HAP-1 (cell line): Measurements from ENCODE around the gene RSPO3.

Source experiments
- DNase-seq, 2 experiments: peaks; one replicate each; pipeline ENCODE4 v3.0.0-alpha.2; 2016 to 2020; ENCODE audit warnings: low spot score in 2 of 2
- H3K27me3 ChIP-seq: fragments of 250-450 bp; sonication (Bioruptor Pico); 2 replicates; pipeline ENCODE4 v1.5.1; 2020; ENCODE audit warnings: low read depth, mild to moderate bottlenecking, moderate library complexity
- H3K36me3 ChIP-seq: fragments of 250-450 bp; sonication (Bioruptor Pico); replicated peaks from 2 replicates; pipeline ENCODE4 v1.5.1; 2020; ENCODE audit warnings: mild to moderate bottlenecking
- H3K4me1 ChIP-seq: fragments of 250-450 bp; sonication (Bioruptor Pico); 2 replicates; pipeline ENCODE4 v1.5.1; 2020; ENCODE audit warnings: mild to moderate bottlenecking
- H3K4me3 ChIP-seq: fragments of 250-450 bp; sonication (Bioruptor Pico); 2 replicates; pipeline ENCODE4 v1.5.1; 2020; ENCODE audit warnings: mild to moderate bottlenecking, moderate library complexity
- H3K9me3 ChIP-seq: fragments of 250-450 bp; sonication (Bioruptor Pico); 2 replicates; pipeline ENCODE4 v1.5.1; 2020; ENCODE audit warnings: mild to moderate bottlenecking, moderate library complexity
- in situ Hi-C: fragments of 300-500 bp; cut with MboI; formaldehyde crosslinking; loops from 3 replicates; pipeline ENCODE4 v1.14.3; 2020; ENCODE audit warnings: low sequenced_read_pairs, inconsistent platforms, mixed read lengths

The RSPO3 gene

GRCh38 chr6:127146932-127147331, 28.5 kb downstream of the RSPO3 start:
- Histone ChIP-seq H3K36me3 (no peaks in the 10 kb centered on the region), H3K27me3 (no peaks in the 10 kb centered on the region), H3K4me1 (no peaks in the 10 kb centered on the region), H3K4me3 (no peak overlapping the region), H3K9me3 (no peaks in the 10 kb centered on the region)
- no peak for DNase-seq
- in situ Hi-C loops = no loop called here

- no peak for DNase-seq
- Histone ChIP-seq H3K36me3 (no peaks in the 10 kb centered on the region), H3K4me3 (no peak overlapping the region), H3K9me3 (no peaks in the 10 kb centered on the region), H3K4me1 (no peaks in the 10 kb centered on the region), H3K27me3 (no peaks in the 10 kb centered on the region)
- in situ Hi-C loops = no loop called here
These were observed 29.1 kb downstream of the RSPO3 start for GRCh38 chr6:127147534-127147933.

GRCh38 chr6:127148511-127148910, 30.0 kb downstream of the RSPO3 start:
- in situ Hi-C loops = no loop called here
- Histone ChIP-seq H3K4me1 (no peaks in the 10 kb centered on the region), H3K4me3 (no peak overlapping the region), H3K27me3 (peaks cover 4% of the 10 kb centered on the region; the same call in 1 of the 2 replicates), H3K9me3 (no peaks in the 10 kb centered on the region), H3K36me3 (no peaks in the 10 kb centered on the region)
- DNase-seq = no peak

- in situ Hi-C loops = no loop called here
- no peak for DNase-seq
- no peaks in the 10 kb centered on the region for H3K9me3 ChIP-seq
- no peaks in the 10 kb centered on the region for H3K4me1 ChIP-seq
- H3K36me3 ChIP-seq = no peaks in the 10 kb centered on the region
- peaks cover 4% of the 10 kb centered on the region; the same call in 1 of the 2 replicates for H3K27me3 ChIP-seq
- H3K4me3 ChIP-seq = no peak overlapping the region
These were observed 36.0 kb downstream of the RSPO3 start for GRCh38 chr6:127154509-127154908.

GRCh38 chr6:127160484-127160883, 42.0 kb downstream of the RSPO3 start:
- Histone ChIP-seq H3K4me3 (no peak overlapping the region), H3K36me3 (no peaks in the 10 kb centered on the region), H3K27me3 (no peaks in the 10 kb centered on the region), H3K9me3 (no peaks in the 10 kb centered on the region), H3K4me1 (peaks cover 39% of the 10 kb centered on the region)
- in situ Hi-C loops = no loop called here
- DNase-seq = no peak

- in situ Hi-C loops = no loop called here
These were observed 44.4 kb downstream of the RSPO3 start for GRCh38 chr6:127162836-127163235.

GRCh38 chr6:127164036-127164435, 45.6 kb downstream of the RSPO3 start:
- no peak for DNase-seq
- Histone ChIP-seq H3K9me3 (no peaks in the 10 kb centered on the region), H3K4me1 (peaks cover 43% of the 10 kb centered on the region), H3K4me3 (no peak overlapping the region), H3K36me3 (no peaks in the 10 kb centered on the region), H3K27me3 (no peaks in the 10 kb centered on the region)
- in situ Hi-C loops = no loop called here

More at GRCh38 chr6:127162836-127163235, 44.4 kb downstream of the RSPO3 start:
- peaks cover 43% of the 10 kb centered on the region for H3K4me1 ChIP-seq
- H3K36me3 ChIP-seq = no peaks in the 10 kb centered on the region
- no peaks in the 10 kb centered on the region for H3K9me3 ChIP-seq
- no peak overlapping the region for H3K4me3 ChIP-seq
- DNase-seq = no peak
- no peaks in the 10 kb centered on the region for H3K27me3 ChIP-seq

DNA sequence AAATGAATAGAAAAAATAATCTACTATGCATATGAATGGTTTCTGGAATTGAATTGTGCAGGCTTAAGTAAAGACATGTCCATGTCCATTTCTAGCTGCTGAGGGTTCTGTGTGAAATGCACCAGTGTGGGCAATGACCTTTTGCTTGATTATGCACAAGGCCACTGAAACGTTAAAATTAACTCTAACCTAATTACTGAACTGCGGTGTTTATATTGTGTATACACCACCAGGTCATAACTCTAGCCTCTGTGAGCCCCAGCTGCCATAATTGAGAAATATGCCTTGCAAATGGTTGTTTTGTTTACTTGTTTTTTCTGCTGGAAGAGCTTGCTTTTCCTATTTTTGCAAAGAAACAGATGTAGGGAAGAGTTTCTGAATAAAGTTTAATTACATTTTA, 46.1 kb downstream of the RSPO3 start:
- H3K4me1 ChIP-seq = peaks cover 43% of the 10 kb centered on the region
- in situ Hi-C loops = no loop called here
- H3K9me3 ChIP-seq = no peaks in the 10 kb centered on the region
- peak; percentile 32 to 65 for DNase-seq
- H3K36me3 ChIP-seq = no peaks in the 10 kb centered on the region
- H3K27me3 ChIP-seq = no peaks in the 10 kb centered on the region
- H3K4me3 ChIP-seq = no peak overlapping the region

- no peak for DNase-seq
- no peaks in the 10 kb centered on the region; the same call in 1 of the 2 replicates for H3K4me1 ChIP-seq
- no peaks in the 10 kb centered on the region for H3K27me3 ChIP-seq
- no peaks in the 10 kb centered on the region for H3K36me3 ChIP-seq
- H3K9me3 ChIP-seq = no peaks in the 10 kb centered on the region
- H3K4me3 ChIP-seq = no peak overlapping the region
- in situ Hi-C loops = no loop called here
These were observed 54.9 kb downstream of the RSPO3 start for GRCh38 chr6:127173156-127173940.

DNA sequence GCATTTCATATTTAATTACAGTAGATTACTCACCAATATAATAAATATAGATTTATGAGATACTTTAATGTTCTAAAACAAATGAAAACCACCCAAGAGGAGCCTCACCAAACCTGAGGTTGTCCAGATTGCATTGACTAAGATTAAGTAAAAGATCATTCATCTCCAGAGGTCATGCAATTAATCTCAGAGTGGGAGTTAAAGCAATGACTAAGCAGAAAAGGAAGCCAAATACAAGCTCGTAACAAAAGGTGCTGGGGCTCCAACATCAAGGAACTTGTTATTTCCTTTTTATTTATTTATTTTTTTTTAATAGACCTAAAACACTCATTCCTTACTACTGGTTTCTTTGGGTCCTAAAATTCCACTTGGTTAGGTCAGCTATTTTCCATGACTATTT, 57.7 kb downstream of the RSPO3 start:
- DNase-seq = no peak
- Histone ChIP-seq H3K4me1 (no peaks in the 10 kb centered on the region; the same call in 1 of the 2 replicates), H3K27me3 (no peaks in the 10 kb centered on the region), H3K9me3 (no peaks in the 10 kb centered on the region), H3K4me3 (no peak overlapping the region), H3K36me3 (no peaks in the 10 kb centered on the region)
- in situ Hi-C loops = no loop called here

GRCh38 chr6:127177030-127177922, 58.8 kb downstream of the RSPO3 start:
- in situ Hi-C loops = no loop called here
- Histone ChIP-seq H3K27me3 (no peaks in the 10 kb centered on the region), H3K36me3 (no peaks in the 10 kb centered on the region), H3K9me3 (no peaks in the 10 kb centered on the region), H3K4me3 (no peak overlapping the region), H3K4me1 (no peaks in the 10 kb centered on the region; the same call in 1 of the 2 replicates)
- DNase-seq = no peak

GRCh38 chr6:127177923-127178231, 59.4 kb downstream of the RSPO3 start:
- Histone ChIP-seq H3K9me3 (no peaks in the 10 kb centered on the region), H3K27me3 (no peaks in the 10 kb centered on the region), H3K4me1 (no peaks in the 10 kb centered on the region; the same call in 1 of the 2 replicates), H3K4me3 (no peak overlapping the region), H3K36me3 (no peaks in the 10 kb centered on the region)
- DNase-seq = no peak
- in situ Hi-C loops = no loop called here

- DNase-seq = no peak
These were observed 60.3 kb downstream of the RSPO3 start for GRCh38 chr6:127178746-127179145.

GRCh38 chr6:127180426-127180825, 62.0 kb downstream of the RSPO3 start:
- Histone ChIP-seq H3K4me1 (no peaks in the 10 kb centered on the region; the same call in 1 of the 2 replicates), H3K27me3 (no peaks in the 10 kb centered on the region), H3K36me3 (no peaks in the 10 kb centered on the region), H3K4me3 (no peak overlapping the region), H3K9me3 (no peaks in the 10 kb centered on the region)
- in situ Hi-C loops = no loop called here
- DNase-seq = no peak

More at GRCh38 chr6:127178746-127179145, 60.3 kb downstream of the RSPO3 start:
- Histone ChIP-seq H3K9me3 (no peaks in the 10 kb centered on the region), H3K4me3 (no peak overlapping the region), H3K27me3 (no peaks in the 10 kb centered on the region), H3K36me3 (no peaks in the 10 kb centered on the region), H3K4me1 (no peaks in the 10 kb centered on the region; the same call in 1 of the 2 replicates)
- in situ Hi-C loops = no loop called here
